Measurements from ENCODE around the gene RPRD1B.

The RPRD1B gene

GRCh38 chr20:38129248-38129865 is 95.8 kb downstream of the RPRD1B start:
- no peak overlapping the region for H3K4me3 ChIP-seq (ENCODE audit: control insufficient read depth, low read depth, low read length)
- DNase-seq (ENCODE audit: low read depth): no peak
- no peak for TF ChIP-seq CTCF (conservative IDR thresholded peaks at IDR 0.05; ENCODE audit: control insufficient read depth, insufficient read depth, low read depth, low read length)

- H3K4me3 ChIP-seq (ENCODE audit: control insufficient read depth, low read depth, low read length): no peak overlapping the region
- no peak for TF ChIP-seq CTCF (conservative IDR thresholded peaks at IDR 0.05; ENCODE audit: control insufficient read depth, insufficient read depth, low read depth, low read length)
- DNase-seq (ENCODE audit: low read depth): no peak
Measured at GRCh38 chr20:38129893-38130609, 96.5 kb downstream of the RPRD1B start.

DNA sequence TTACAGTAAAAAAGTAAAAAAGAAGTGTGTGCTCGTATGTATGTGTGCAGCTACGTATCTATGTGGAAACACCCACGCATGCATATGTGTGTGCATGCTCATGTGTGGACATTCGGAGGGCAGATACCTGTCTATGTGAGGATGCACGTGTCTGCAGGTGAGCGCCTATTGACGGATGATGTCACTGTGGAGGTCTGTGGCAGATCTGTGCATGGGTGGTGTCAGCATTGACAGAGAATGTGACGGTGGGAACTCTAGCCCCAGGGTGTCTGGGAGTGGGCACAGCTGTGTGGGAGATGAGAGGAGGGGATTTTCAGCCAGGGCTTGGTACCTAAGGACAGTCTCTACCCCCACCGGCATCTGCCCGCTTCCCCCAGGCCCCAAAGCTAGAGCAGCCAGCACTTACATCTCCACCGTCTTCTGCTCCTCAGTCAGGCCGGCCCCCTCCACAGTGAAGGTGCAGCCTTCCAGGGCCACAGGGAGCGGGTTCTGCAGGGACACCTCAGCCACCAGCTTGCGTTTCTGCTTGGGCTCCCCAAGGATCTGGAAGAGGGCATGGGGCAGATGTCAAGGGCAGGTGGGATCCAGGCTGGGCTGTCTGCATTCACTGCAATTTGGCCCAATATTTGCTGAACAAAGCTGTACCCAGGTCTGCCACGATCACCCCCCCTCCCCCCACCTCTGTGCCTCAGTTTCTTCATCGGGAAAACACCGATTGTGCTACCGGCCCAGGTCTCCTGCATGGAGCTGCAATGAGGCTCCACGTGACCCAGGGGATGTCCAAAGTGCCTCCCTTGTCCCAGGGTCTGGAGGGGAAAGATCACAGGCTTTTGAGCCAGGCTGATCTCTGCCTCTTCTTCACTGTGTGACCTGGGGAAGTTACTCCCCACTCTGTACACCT is 97.4 kb downstream of the RPRD1B start:
- no peak for DNase-seq (ENCODE audit: low read depth)
- no peak overlapping the region for H3K4me3 ChIP-seq (ENCODE audit: control insufficient read depth, low read depth, low read length)
- TF ChIP-seq CTCF (conservative IDR thresholded peaks at IDR 0.05; ENCODE audit: control insufficient read depth, insufficient read depth, low read depth, low read length): no peak

DNA sequence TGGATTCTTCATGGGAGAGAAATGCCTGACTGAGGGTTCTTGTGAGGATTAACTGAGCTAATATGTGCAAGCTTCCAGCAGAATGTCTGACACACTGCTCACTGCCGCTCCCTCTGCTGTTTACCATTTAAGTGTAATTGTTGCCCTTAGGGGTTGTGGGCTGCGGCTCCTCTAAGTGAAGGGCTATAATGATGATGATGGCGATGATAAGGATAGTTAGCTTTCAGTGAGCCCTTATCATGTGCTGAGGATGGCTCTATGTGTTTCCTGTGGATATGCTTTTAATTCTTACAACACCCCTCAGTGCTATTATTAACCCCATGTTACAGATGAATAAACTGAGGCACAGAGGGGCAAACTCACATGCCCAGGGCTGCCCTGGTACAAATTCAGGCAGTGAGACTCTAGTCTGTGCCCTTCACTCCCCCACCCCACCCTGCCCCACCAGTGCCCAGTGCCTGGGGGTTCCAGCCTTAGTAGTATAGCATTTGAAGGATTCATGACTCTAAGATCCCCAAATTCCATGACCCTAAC is 98.1 kb downstream of the RPRD1B start:
- H3K4me3 ChIP-seq (ENCODE audit: control insufficient read depth, low read depth, low read length): no peak overlapping the region
- DNase-seq (ENCODE audit: low read depth): no peak
- no peak for TF ChIP-seq CTCF (conservative IDR thresholded peaks at IDR 0.05; ENCODE audit: control insufficient read depth, insufficient read depth, low read depth, low read length)

DNA sequence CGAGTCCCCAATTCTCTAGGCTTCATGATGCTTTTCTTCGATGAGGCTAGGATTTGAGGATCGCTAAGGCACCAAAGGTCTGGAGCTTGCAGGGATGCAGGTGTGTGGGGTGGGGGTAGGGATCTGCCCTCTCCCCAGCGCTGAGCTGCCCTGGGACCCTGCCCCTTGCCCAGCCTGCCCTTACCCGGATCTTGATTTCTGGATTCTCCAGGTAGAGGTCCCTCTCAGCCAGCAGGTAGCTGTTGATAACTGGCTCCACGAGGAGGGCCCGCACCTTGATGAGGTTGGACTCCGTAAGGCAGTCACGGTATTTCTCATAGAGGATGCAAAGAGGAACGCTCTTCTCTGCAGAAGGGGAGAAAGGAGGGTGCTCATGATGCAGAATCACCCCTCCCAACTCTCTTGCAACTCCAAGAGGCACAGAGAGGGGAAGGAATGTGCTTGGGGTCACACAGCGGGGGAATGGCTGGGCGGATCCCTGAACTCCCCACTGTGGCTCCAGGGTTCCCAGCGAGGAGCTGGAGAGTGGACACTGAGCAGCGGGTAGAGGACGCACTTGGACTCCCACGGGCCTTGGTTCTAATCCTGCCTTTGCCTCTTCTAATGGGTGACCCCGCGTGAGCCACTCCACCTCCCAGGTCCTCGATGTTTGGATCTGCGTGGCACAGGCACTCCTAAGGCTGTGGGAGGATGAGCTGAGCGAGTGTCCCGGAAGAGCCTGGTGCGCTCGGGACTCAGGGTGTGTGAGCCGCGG is 98.8 kb downstream of the RPRD1B start:
- H3K4me3 ChIP-seq (ENCODE audit: control insufficient read depth, low read depth, low read length): no peak overlapping the region
- no peak for DNase-seq (ENCODE audit: low read depth)
- no peak for TF ChIP-seq CTCF (conservative IDR thresholded peaks at IDR 0.05; ENCODE audit: control insufficient read depth, insufficient read depth, low read depth, low read length)

Measured in fibroblast of mammary gland (primary cell).